Dedifferentiated amniotic fluid mesenchymal stem cell (primary cell): ENCODE measurements around the gene SERPINA10.
"Not testable (repeated sequence)": the region's sequence is repeated elsewhere in the genome, so short reads cannot be mapped to it uniquely, and the experiment has no call there.

Source experiments
- DNase-seq: peaks from one replicate; pipeline ENCODE4 v3.0.0-alpha.2; 2016; ENCODE audit errors: extremely low spot score

Gene SERPINA10

DNA sequence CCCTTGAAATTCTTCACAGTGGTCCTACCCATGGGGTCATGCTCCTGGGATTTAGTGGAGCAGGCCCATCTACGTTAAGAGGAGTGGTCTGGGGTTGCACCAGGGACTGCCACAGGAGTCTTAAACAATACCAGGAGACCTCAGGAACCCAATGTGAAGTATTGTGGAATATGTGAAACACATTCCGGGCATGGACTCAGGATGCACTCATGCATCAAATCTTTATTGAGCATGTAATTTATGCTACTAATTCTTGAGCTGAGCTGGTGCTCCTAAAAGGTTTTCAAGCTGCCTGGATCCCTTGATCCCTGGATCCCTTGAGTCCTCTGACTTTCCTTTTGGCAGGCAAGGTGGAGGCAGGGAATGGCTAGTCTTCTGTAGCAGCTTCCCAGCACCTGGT lies 8.8 kb downstream of the SERPINA10 start:
- DNase-seq = no peak

DNA sequence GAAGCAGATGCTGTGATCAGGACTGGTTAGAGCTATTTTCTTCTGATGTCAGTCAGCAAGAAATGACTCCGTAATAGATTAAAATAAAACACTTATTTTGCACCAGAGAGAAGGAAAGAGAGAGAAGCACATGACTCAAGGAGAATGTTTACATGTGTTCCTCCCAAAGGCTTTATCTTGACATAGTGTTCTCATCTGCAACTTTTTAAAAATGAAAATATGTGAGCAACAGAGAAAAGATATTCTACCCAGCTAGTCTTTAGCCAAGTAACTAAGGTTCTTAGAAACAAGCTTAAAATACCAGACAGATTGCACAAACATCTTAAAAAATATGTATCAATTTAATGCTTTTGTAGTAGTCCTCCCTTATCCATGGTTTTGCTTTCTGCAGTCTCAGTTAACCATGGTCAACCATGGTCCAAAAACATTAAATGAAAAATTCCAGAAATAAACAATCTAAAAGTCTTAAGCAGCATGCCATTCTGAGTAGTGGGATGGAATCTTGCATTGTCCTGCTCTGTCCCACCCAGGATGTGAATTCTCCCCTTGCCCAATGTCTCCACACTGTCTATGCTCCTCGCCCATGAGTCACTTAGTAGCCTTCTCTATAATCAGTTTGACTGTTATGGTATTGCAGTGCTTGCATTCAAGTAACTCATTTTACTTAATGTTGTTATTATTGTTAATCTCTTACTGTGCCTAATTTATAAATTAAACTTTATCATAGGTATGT lies 9.9 kb downstream of the SERPINA10 start:
- DNase-seq = peak; percentile 35

DNA sequence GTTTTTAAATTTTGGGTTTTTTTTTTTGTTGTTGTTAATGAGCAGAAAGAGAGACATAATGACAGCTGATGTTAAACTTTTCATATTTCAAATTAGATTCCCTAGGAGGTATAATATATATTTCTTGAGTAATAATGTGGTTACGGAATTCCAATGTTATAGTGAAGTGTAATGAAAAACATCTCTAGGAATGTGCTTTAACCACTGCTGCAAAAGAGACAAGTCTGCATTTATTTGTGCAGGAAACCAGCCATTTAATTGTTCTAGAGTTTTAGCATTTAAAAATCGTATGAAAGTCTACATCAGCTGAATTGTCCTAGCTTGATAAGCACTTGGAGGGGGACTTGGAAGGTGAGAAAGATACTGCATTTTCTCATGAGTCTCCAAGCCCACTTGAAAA lies 14.3 kb downstream of the SERPINA10 start:
- DNase-seq = no peak

DNA sequence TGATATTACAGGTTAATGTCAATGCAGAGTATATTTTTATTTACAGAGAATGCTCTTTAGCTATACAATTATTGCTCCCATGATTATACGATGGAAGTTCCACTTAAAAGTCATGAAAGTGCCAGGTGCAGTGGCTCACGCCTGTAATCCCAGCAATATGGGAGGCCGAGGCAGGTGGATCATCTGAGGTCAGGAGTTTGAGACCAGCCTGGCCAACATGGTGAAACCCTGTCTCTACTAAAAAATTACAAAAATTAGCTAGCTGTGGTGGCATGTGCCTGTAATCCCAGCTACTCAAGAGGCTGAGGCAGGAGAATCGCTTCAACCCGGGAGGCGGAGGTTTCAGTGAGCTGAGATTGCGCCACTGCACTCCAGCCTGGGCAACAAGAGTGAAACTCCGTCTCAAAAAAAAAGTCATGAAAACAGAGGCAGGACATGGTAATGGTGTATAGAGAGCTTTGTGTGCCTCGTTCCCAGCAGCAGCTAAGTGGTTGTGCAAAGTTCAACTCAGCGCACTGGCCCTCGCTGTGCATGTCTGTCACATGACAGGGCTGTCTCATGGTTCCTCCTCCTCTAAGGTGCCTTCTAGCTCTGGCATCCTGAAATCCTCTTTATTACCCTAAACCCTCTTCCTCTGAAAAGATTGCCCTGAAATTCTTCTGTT lies 16.0 kb downstream of the SERPINA10 start:
- not testable (repeated sequence) for DNase-seq

DNA sequence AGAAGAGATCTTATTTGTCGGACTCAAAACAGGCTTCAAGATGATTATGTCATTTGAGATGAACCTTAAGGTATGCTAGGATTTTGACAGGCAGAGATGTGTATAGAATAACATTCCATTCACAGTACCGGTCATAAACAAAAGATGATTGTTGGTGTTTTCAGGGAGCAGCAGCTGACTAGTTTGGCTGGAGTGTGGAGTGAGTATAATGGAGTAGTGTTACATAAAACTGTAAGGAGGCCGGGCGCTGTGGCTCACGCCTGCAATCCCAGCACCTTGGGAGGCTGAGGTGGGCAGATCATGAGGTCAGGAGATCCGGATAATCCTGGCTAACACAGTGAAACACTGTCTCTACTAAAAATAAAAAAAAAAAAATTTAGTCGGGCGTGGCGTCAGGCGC lies 23.9 kb downstream of the SERPINA10 start:
- DNase-seq = no peak

DNA sequence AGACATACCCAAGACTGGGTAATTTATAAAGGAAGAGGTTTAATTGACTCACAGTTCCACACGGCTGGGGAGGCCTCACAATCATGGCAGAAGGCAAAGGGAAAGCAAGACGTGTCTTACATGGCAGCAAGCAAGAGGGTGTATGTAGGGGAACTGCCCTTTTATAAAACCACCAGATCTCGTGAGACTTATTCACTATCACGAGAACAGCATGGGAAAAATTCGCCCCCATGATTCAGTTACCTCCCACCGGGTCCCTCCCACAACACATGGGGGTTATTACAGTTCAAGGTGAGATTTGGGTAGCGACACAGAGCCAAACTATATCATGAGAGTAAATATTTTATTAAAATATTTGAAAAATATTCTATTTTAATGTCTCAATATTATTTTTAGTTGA lies 24.5 kb downstream of the SERPINA10 start:
- not testable (repeated sequence) for DNase-seq

DNA sequence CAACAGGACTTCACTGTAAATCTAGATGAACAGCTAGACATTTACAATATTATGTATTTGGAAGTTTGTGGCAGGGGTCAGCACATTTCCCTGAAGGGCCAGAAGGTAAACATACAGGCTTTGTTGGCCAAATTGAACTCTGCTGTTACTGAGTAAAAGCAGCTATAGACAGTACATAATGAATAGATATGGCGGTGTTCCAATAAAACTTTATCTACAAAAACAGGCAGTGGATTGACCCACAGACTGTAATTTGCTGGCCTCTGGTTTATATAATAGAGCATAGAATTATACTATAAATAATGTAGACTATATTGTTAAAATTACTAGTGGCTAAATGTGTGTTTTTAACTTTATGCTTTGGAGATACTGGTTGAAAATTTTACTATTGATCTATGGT lies 25.7 kb downstream of the SERPINA10 start:
- no peak for DNase-seq

DNA sequence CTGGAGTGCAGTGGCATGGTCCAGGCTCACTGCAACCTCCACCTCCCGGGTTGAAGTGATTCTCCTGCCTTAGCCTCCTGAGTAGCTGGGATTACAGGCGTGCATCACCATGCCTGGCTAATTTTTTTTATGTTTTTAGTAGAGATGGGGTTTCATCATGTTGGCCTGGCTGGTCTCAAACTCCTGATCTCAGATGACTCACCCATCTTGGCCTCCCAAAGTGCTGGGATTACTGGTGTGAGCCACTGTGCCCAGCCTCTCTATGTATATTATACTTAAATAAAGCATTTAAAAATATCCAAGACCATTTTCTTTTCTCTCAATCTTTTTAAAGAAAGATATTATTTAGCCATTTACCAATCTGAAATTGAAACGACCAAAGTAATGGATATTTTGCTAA lies 28.9 kb downstream of the SERPINA10 start:
- DNase-seq = not testable (repeated sequence)

DNA sequence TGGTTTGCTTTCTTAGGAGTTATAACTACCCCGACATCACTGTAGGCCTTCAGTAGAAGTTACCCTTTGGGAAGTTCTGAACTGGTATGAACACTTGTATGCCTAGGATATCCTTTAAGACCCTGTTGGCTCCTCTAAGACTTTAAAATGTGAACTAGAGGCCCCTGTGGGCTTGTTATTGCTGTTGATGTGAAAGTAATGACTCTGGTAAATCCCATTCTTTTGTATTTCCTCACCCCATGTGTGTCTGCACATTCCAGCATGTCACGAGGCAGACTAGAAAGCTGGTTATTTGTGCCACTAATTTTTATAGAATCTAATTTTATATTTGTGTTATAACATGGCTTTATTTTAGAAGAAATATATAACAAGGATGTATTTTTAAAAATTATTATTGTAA lies 48.9 kb downstream of the SERPINA10 start:
- no peak for DNase-seq

DNA sequence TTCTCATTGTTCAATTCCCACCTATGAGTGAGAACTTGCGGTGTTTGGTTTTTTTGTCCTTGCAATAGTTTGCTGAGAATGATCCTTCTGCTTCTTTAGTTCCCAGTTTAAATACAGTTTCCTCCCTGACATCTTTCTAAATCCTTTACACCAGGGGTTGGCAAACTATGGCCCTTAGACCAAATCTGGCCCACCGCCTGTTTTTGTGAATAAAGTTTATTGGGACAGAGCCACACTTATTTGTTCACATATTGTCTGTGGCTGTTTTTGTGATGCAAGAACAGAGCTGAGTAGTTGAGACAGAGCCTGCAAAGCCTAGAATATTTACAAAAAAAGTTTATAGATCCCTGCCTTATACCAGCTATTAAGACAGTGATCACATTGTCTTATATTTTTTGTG lies 53.7 kb downstream of the SERPINA10 start:
- DNase-seq = no peak

DNA sequence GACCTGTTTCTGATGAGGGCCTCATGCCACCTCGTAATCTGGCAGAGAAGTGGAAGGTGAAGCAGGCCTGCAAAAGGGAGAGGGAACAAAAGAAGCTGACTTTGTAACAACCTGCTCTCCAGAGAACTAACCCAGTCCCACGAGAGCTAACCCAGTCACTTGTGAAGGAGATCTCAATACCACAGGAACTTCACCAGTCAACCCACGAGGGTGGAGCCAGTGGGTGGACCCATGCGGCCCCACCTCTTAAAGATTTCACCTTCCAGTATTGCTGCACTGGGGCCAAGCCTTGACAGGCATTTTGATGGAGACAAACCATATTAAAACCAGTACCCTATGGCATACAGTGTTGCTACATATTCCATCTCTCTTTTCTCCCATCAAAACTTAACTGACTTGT lies 55.1 kb downstream of the SERPINA10 start:
- DNase-seq = no peak

DNA sequence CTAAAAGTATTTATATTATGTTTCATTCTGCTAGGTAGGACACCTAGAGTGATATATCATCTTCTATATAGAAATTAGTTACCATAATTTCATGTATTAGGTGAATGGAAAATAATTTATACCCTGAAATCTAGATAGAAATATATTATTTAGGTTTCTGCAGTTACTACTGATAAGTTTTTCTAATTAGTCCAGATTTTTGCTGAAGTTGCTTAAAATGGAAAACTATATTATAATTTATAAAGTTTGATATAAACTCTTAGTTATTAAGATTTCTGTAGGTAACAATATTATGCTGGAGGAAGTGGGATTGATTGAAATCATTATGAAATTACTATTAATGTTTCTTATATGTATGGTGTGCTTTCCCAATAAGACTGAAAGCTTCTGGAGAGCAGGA lies 56.0 kb downstream of the SERPINA10 start:
- DNase-seq = no peak
